Hepatocyte (in vitro differentiated cells): ENCODE results near the gene ZDHHC14.

Source experiments
- CTCF ChIP-seq: fragments of 200-600 bp; sonication (generic); IDR thresholded peaks from 2 replicates; pipeline ENCODE4 v1.5.1; 2016; ENCODE audit warnings: antibody characterized with exemption, mild to moderate bottlenecking; ENCODE audit not compliant: poor library complexity
- EZH2 ChIP-seq: fragments of 200-600 bp; sonication (generic); IDR thresholded peaks from 2 replicates; pipeline ENCODE4 v1.6.1; 2016; ENCODE audit warnings: antibody characterized with exemption, mild to moderate bottlenecking, borderline replicate concordance

DNA sequence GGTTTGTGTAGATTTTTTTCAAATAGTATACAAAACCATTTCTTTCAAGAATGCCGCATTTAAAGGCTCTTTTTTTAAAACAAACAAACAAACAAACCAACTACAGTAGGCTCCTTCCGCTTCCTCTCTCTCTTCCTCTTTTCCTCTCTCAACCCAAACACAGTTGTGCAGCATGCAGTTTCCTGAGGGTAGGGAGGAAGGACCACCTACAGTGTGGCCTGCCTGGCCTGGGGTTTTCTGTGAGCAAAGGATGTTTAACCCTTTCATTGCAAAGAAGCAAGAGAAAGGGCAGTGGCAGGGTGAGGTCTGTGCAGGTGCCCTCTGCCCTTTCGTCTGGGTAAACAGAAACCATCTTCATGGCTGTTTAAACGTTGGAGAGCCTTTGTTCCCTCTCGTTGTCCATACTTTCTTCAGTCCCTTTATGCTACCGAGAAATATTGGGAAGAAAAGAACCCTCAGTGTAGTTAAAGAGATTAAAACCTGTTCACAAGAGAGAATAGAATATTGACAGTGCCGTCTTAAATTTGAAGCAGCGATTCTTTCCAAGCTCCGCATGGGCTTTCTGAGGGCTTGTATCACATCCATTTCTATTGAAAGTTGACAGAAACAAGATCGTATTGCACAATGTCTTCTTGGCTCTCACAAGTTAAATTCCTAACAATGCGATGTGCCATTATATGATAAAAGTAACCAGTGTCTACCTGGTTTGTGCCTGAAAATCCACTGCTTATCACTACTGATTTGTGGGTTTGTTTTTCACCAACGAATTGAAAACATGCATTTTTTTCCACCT, 226.5 kb downstream of the ZDHHC14 start:
- TF ChIP-seq CTCF (no peak), EZH2 (no peak)
